ENCODE results near the gene NAALADL1. TPM values are rescaled to one million over a fixed set of nuclear protein-coding genes. Genes with fewer than 3 reads are reported as not detected.

NAALADL1 gene
- total RNA-seq, 3 donors from 2014 or later = 6.9 to 57.7 (median 32.6) TPM

GRCh38 chr11:65084598-65085375 lies 26.4 kb upstream of the NAALADL1 start:
- ATAC-seq (peak; percentile 4), DNase-seq (no peak)
- intact Hi-C loops (cut with DNase I, micrococcal nuclease) = no loop called here
- H3K9me3 ChIP-seq = no peaks in the 10 kb centered on the region
- peaks cover 11% of the 10 kb centered on the region for H3K36me3 ChIP-seq (ENCODE audit: low read depth)
- peak overlapping the region; percentile 54 for H3K4me3 ChIP-seq
- no peak for TF ChIP-seq CTCF (IDR thresholded peaks at IDR 0.05)
- peaks cover 16% of the 10 kb centered on the region for H3K4me1 ChIP-seq (ENCODE audit: low read depth)

GRCh38 chr11:65083834-65084597 lies 25.7 kb upstream of the NAALADL1 start, which contains the start of the genes CDCA5 and ZFPL1:
Gene CDCA5, minus strand, starts transcription at chr11:65084040. Its CDS starts 62 bp downstream, at chr11:65083978.
Gene ZFPL1, plus strand, starts transcription at chr11:65084222. Its CDS starts 477 bp downstream, at chr11:65084699.
- peak; percentile 99 for ATAC-seq
- TF ChIP-seq CTCF (IDR thresholded peaks at IDR 0.05) = no peak
- peaks cover 11% of the 10 kb centered on the region for H3K36me3 ChIP-seq (ENCODE audit: low read depth)
- H3K4me1 ChIP-seq (ENCODE audit: low read depth) = peaks cover 16% of the 10 kb centered on the region
- peak within 1 kb of the TSS; percentile 54 for H3K4me3 ChIP-seq
- intact Hi-C loops (cut with DNase I, micrococcal nuclease) = no loop called here
- no peaks in the 10 kb centered on the region for H3K9me3 ChIP-seq
- peak; percentile 96 to 97 (median 97) for DNase-seq

GRCh38 chr11:65083134-65083833 lies 24.9 kb upstream of the NAALADL1 start:
- intact Hi-C loops (cut with DNase I, micrococcal nuclease) = no loop called here
- ATAC-seq = no peak

GRCh38 chr11:65078786-65079342 lies 20.5 kb upstream of the NAALADL1 start:
- no peaks in the 10 kb centered on the region for H3K9me3 ChIP-seq
- ATAC-seq (no peak), DNase-seq (peak in 1 of 3 donors; percentile 39)
- no peaks in the 10 kb centered on the region for H3K36me3 ChIP-seq (ENCODE audit: low read depth)
- no peak for TF ChIP-seq CTCF (IDR thresholded peaks at IDR 0.05)
- H3K4me1 ChIP-seq (ENCODE audit: low read depth) = peaks cover 11% of the 10 kb centered on the region
- no peak overlapping the region for H3K4me3 ChIP-seq
- intact Hi-C loops (cut with DNase I, micrococcal nuclease) = no loop called here

More at GRCh38 chr11:65083134-65083833, 24.9 kb upstream of the NAALADL1 start:
- Histone ChIP-seq H3K4me3 (peak overlapping the region; percentile 54), H3K36me3 (ENCODE audit: low read depth) (peaks cover 11% of the 10 kb centered on the region), H3K4me1 (ENCODE audit: low read depth) (peaks cover 18% of the 10 kb centered on the region), H3K9me3 (no peaks in the 10 kb centered on the region)
- no peak for TF ChIP-seq CTCF (IDR thresholded peaks at IDR 0.05)
- no peak for DNase-seq

GRCh38 chr11:65078151-65078550 lies 19.8 kb upstream of the NAALADL1 start:
- TF ChIP-seq CTCF (IDR thresholded peaks at IDR 0.05) = peak; percentile 71
- ATAC-seq (peak; percentile 97), DNase-seq (peak; percentile 64 to 91 (median 86))
- Histone ChIP-seq H3K4me1 (ENCODE audit: low read depth) (peaks cover 6% of the 10 kb centered on the region), H3K4me3 (no peak overlapping the region), H3K36me3 (ENCODE audit: low read depth) (no peaks in the 10 kb centered on the region), H3K9me3 (no peaks in the 10 kb centered on the region)
- intact Hi-C loops (cut with DNase I, micrococcal nuclease) = no loop called here
